Mucosa of descending colon (tissue), 3 donors: ENCODE data around the gene DCTN3. TPM values are rescaled to one million over a fixed set of nuclear protein-coding genes. Genes with fewer than 3 reads are reported as not detected.

Source experiments
- ATAC-seq: fragments of 200-7000 bp; cut with Tn5 transposase; one replicate; pipeline ENCODE4 v1.9.1; 2020; ENCODE audit warnings: mild to moderate bottlenecking, moderate library complexity
- DNase-seq, 3 donors: peaks; one replicate each; pipeline ENCODE4 v3.0.0-alpha.2; 2020
- H3K36me3 ChIP-seq: fragments of 200-600 bp; one replicate; pipeline ENCODE4 v1.8.0; 2021; ENCODE audit warnings: low read depth, mild to moderate bottlenecking
- H3K4me1 ChIP-seq: fragments of 200-600 bp; one replicate; pipeline ENCODE4 v1.8.0; 2021; ENCODE audit warnings: low read depth, mild to moderate bottlenecking
- H3K4me3 ChIP-seq: fragments of 200-600 bp; one replicate; pipeline ENCODE4 v1.8.0; 2021; ENCODE audit warnings: mild to moderate bottlenecking
- H3K9me3 ChIP-seq: fragments of 200-600 bp; one replicate; pipeline ENCODE4 v1.8.0; 2021; ENCODE audit warnings: mild to moderate bottlenecking
- CTCF ChIP-seq: fragments of 200-600 bp; IDR thresholded peaks from one replicate; pipeline ENCODE4 v1.8.0; 2022; ENCODE audit warnings: antibody characterized with exemption, mild to moderate bottlenecking
- intact Hi-C, 2 donors: fragments of 100-400 bp; cut with DNase I in 1 of 2; cut with micrococcal nuclease in 1 of 2; formaldehyde crosslinking; loops; one replicate each; pipeline versions ENCODE4 v1.11.0 to v1.11.1; 2022; cut with DNase I, micrococcal nuclease
- total RNA-seq, 3 donors: library from RNA; stranded (reverse); fragmentation: NEBNext Ultra II Directional in 2 of 3; extraction: Animal tissue kit (Norgen Biotek cat#: 25700) in 2 of 3; gene quantifications; one replicate each; pipeline versions ENCODE4 v1.2.1 to v1.2.4, GENCODE V29; 2021 to 2023
- donor health status: DM: no; HTN: no; CAD: no; lungs with moderate emphysema.
- donor health status: DM: no; HTN: no; CAD: no.
- donor health status: DM: no; HTN: yes; CAD: no.

The DCTN3 gene
- total RNA-seq, 3 donors from 2014 or later: 64.4 to 67.1 (median 64.7) TPM

GRCh38 chr9:34570809-34571480 lies 49.4 kb downstream of the DCTN3 start:
- H3K4me1 ChIP-seq: peaks cover 8% of the 10 kb centered on the region
- intact Hi-C loops: no loop called here
- H3K36me3 ChIP-seq: no peaks in the 10 kb centered on the region
- DNase-seq: peak in 1 of 3 donors; percentile 53
- TF ChIP-seq CTCF: no peak
- peak; percentile 23 for ATAC-seq
- H3K4me3 ChIP-seq: no peak overlapping the region
- no peaks in the 10 kb centered on the region for H3K9me3 ChIP-seq

GRCh38 chr9:34570376-34570775 lies 49.9 kb downstream of the DCTN3 start:
- TF ChIP-seq CTCF: no peak
- DNase-seq (no peak), ATAC-seq (no peak)
- H3K4me1 ChIP-seq: peaks cover 7% of the 10 kb centered on the region
- no peaks in the 10 kb centered on the region for H3K36me3 ChIP-seq
- no peaks in the 10 kb centered on the region for H3K9me3 ChIP-seq
- no peak overlapping the region for H3K4me3 ChIP-seq
- intact Hi-C loops: no loop called here

- Histone ChIP-seq H3K9me3 (no peaks in the 10 kb centered on the region), H3K4me3 (no peak overlapping the region), H3K36me3 (no peaks in the 10 kb centered on the region), H3K4me1 (peaks cover 7% of the 10 kb centered on the region)
- ATAC-seq: no peak
- no peak for TF ChIP-seq CTCF
- intact Hi-C loops: no loop called here
- peak in 1 of 3 donors; percentile 34 for DNase-seq
These were observed 51.5 kb downstream of the DCTN3 start for GRCh38 chr9:34568774-34569173.

DNA sequence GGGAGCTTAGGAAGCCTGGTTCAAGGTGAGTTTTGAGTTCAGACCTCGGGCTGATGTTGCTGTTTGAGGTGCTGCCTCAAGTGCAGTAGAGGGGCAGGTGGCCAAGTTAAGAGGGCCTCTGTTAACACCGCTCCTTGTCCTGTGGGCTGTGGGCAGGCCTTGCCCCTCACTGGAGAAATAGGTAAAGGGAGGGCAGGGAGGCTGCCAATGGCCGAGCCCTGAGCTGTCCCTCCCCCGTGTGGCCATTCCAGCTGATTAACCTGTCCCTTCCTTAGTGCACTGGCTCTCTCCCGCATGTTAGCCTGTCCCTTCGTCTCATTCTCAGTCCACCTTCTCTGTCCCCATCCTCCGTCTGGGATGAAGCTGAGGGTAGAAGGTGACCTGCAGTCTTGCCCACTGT lies 52.2 kb downstream of the DCTN3 start:
- ATAC-seq (no peak), DNase-seq (no peak)
- intact Hi-C loops: no loop called here
- Histone ChIP-seq H3K9me3 (no peaks in the 10 kb centered on the region), H3K4me1 (peaks cover 7% of the 10 kb centered on the region), H3K36me3 (no peaks in the 10 kb centered on the region), H3K4me3 (no peak overlapping the region)
- TF ChIP-seq CTCF: no peak

GRCh38 chr9:34566972-34567371 lies 53.3 kb downstream of the DCTN3 start:
- peaks cover 7% of the 10 kb centered on the region for H3K4me1 ChIP-seq
- no peak for DNase-seq
- no peaks in the 10 kb centered on the region for H3K36me3 ChIP-seq
- intact Hi-C loops: no loop called here
- H3K4me3 ChIP-seq: no peak overlapping the region
- no peaks in the 10 kb centered on the region for H3K9me3 ChIP-seq
- no peak for ATAC-seq
- no peak for TF ChIP-seq CTCF

- intact Hi-C loops: no loop called here
- ATAC-seq: no peak
- no peak for TF ChIP-seq CTCF
- no peaks in the 10 kb centered on the region for H3K36me3 ChIP-seq
- no peak overlapping the region for H3K4me3 ChIP-seq
- no peaks in the 10 kb centered on the region for H3K9me3 ChIP-seq
- peak in 1 of 3 donors; percentile 27 for DNase-seq
- H3K4me1 ChIP-seq: peaks cover 5% of the 10 kb centered on the region
These were observed 54.0 kb downstream of the DCTN3 start for GRCh38 chr9:34566322-34566721.
